OCI-LY1 (cell line): Measurements from ENCODE around the gene KCTD13.

Experiments used
- EZH2 ChIP-seq: fragments of 200-600 bp; sonication (generic), shearing (Covaris generic); IDR thresholded peaks from 2 replicates; pipeline ENCODE4 v1.8.0; 2017; ENCODE audit warnings: borderline replicate concordance, mixed run types, mild to moderate bottlenecking, antibody characterized with exemption, low read length, moderate library complexity, mixed read lengths
- TF ChIP-seq, protein P1 (sequence below): fragments of 200-600 bp; sonication (generic), shearing (Covaris generic); IDR thresholded peaks from 2 replicates; pipeline ENCODE4 v1.5.1; 2017; ENCODE audit warnings: mild to moderate bottlenecking, antibody characterized with exemption, low read length, moderate library complexity, mixed read lengths

DNA sequence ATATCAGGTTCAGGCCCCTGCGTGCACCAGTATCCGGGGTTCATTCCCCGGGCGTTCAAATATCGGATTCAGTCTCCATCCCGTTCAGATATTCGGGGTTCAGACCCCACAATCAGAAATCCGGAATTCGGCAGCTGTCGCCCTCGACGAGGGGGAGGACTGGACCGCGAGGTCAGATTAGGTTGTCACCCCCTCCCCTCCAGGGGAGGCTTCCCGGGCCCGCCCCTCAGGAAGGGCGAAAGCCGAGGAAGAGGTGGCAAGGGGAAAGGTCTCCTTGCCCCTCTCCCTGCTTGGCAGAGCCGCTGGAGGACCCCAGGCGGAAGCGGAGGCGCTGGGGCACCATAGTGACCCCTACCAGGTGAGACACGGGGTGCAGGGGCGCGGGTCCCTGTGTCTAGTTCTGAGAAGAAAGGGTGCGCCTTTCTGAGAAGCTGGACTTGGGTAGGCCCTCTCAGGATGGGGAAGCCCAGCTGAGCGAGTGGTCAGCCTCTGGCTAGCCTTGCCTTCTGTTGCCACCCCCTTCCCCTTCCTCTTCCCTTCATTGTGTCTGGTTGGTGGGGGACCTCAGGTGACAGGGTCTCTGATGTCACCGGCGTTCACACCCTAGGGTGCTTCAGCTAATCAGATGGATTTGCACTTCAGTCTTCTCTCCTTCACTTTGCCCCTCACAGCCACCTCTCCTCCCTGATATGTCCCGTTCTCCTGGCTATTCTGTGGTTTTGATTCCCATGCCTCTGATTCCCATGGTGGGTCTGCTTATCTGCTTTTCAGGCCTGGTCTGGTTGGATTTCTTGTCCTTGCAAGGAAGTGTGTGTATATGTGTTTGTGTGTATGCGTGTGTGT lies 48.5 kb upstream of the KCTD13 start:
- TF ChIP-seq, protein P1, sequence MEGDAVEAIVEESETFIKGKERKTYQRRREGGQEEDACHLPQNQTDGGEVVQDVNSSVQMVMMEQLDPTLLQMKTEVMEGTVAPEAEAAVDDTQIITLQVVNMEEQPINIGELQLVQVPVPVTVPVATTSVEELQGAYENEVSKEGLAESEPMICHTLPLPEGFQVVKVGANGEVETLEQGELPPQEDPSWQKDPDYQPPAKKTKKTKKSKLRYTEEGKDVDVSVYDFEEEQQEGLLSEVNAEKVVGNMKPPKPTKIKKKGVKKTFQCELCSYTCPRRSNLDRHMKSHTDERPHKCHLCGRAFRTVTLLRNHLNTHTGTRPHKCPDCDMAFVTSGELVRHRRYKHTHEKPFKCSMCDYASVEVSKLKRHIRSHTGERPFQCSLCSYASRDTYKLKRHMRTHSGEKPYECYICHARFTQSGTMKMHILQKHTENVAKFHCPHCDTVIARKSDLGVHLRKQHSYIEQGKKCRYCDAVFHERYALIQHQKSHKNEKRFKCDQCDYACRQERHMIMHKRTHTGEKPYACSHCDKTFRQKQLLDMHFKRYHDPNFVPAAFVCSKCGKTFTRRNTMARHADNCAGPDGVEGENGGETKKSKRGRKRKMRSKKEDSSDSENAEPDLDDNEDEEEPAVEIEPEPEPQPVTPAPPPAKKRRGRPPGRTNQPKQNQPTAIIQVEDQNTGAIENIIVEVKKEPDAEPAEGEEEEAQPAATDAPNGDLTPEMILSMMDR = no peak
- no peak for TF ChIP-seq EZH2
